Lower leg skin (tissue), 3 donors: ENCODE measurements around the gene GHSR.

Experiments used
- CTCF ChIP-seq, 3 donors: fragments of 450-650 bp; IDR thresholded peaks; one replicate each; pipeline ENCODE4 v1.5.1; 2016; ENCODE audit warnings: antibody characterized with exemption in 3 of 3, mild to moderate bottlenecking in 3 of 3, moderate library complexity in 2 of 3
- POLR2A ChIP-seq, 2 donors: fragments of 450-650 bp; IDR thresholded peaks; one replicate each; pipeline ENCODE4 v1.6.1; 2016 to 2017; ENCODE audit warnings: antibody characterized with exemption in 2 of 2, mild to moderate bottlenecking in 1 of 2, moderate library complexity in 1 of 2

GRCh38 chr3:172397716-172398405, 50.4 kb downstream of the GHSR start:
- TF ChIP-seq CTCF (IDR thresholded peaks at IDR 0.05), result no peak
- no peak for TF ChIP-seq POLR2A (IDR thresholded peaks at IDR 0.05)
